Measurements from ENCODE around the gene CDH4.

DNA sequence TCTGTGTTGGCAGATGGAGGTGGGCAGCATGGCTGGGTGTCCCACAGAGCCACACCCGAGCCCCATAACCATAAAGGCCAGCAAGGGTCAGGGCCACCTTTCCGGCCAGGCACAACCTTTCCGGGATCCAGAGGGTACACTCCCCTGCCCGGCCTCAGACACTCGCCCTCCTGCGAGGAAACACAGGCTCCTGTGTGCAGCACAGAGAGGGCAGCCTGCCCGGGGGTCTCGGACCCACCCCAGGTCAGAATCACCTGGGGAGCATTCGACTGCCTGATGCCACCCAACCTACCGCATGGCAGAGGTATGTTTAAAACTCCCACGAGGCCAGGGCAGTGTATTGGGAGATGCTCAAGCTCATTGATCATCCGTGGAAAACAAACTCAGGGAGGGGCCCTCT lies 553.3 kb downstream of the CDH4 start:
- TF ChIP-seq, protein P1, sequence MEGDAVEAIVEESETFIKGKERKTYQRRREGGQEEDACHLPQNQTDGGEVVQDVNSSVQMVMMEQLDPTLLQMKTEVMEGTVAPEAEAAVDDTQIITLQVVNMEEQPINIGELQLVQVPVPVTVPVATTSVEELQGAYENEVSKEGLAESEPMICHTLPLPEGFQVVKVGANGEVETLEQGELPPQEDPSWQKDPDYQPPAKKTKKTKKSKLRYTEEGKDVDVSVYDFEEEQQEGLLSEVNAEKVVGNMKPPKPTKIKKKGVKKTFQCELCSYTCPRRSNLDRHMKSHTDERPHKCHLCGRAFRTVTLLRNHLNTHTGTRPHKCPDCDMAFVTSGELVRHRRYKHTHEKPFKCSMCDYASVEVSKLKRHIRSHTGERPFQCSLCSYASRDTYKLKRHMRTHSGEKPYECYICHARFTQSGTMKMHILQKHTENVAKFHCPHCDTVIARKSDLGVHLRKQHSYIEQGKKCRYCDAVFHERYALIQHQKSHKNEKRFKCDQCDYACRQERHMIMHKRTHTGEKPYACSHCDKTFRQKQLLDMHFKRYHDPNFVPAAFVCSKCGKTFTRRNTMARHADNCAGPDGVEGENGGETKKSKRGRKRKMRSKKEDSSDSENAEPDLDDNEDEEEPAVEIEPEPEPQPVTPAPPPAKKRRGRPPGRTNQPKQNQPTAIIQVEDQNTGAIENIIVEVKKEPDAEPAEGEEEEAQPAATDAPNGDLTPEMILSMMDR (optimal IDR thresholded peaks at IDR 0.05 in 1 of 3, IDR thresholded peaks at IDR 0.05 in 1 of 3, conservative IDR thresholded peaks at IDR 0.05 in 1 of 3; ENCODE audit: extremely low read depth in 1 of 3, insufficient read depth in 2 of 3, low read length in 3 of 3) = no peak
- no peak for TF ChIP-seq EZH2 (IDR thresholded peaks at IDR 0.05; ENCODE audit: low read length)

All from keratinocyte (primary cell).